AG09319 (cell line): Measurements from ENCODE around the gene DPYD.

Experiments
- DNase-seq: peaks from one replicate; pipeline ENCODE4 v3.0.0-alpha.2; 2010; ENCODE audit warnings: low read depth; ENCODE audit errors: extremely low read depth
- CTCF ChIP-seq: IDR thresholded peaks from 2 replicates; pipeline ENCODE4 v1.5.1; 2011; ENCODE audit warnings: low read depth, mild to moderate bottlenecking, inconsistent platforms, low read length, moderate library complexity

Gene DPYD

GRCh38 chr1:97824200-97824599, 96.6 kb downstream of the DPYD start:
- TF ChIP-seq CTCF, result no peak
- DNase-seq, result no peak

GRCh38 chr1:97820470-97821188, 100.2 kb downstream of the DPYD start:
- DNase-seq, result no peak
- TF ChIP-seq CTCF, result peak; percentile 50

DNA sequence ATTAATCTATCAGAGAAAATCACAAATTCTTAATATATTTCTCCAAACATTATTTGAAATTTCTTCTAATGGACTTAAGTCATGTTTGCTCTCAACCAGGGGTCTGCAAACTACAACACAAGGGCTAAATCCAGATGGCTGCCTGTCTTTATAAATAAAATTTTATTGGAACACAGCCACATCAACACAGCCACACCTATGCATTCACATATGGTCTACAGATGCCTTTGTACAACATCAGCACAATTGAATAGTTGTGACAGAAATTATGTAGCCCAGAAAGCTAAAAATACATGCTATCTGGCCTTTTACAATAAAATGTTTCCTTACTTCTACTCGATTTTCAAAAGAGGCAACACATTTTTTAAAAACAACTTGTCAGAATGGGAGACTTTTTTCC, 103.9 kb downstream of the DPYD start:
- no peak for TF ChIP-seq CTCF
- DNase-seq, result no peak

DNA sequence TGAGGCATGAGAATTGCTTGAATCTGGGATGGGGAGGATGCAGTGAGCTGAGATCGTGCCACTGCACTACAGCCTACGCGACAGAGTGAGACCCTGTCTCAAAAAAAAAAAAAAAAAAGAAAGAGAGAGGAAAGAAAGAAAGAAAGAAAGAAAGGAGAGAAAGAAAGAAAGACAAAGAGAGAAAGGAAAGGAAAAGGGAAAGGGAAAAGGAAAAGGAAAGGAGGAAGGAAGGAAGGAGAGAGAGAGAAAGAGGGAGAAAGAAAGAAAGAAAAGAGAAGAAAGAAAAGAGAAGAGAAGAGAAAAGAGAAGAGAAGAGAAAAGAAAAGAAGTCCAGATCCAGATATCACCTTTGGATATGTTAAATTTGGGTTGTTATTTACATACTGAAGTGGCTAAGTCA, 106.0 kb downstream of the DPYD start:
- DNase-seq, result no peak
- TF ChIP-seq CTCF, result no peak

DNA sequence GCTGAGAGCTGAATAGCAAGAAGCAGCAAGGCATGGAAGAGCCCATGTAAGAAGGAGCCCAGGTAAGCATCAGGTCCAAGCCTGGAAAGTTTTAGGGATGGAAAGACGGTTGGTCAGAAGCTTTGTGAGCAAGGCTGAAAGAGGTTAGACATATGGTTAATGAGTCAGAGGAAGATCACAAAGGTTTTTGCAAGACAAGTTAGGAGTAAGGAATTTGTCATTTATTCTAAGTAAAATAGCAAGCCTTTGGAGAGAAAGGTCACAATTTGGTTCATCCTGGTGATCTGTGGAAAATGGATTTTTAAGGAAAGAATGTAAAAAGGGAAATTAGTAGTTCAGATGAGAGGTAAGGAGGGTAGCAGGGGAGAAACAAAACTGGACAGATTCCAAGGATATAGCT, 106.7 kb downstream of the DPYD start:
- no peak for DNase-seq

DNA sequence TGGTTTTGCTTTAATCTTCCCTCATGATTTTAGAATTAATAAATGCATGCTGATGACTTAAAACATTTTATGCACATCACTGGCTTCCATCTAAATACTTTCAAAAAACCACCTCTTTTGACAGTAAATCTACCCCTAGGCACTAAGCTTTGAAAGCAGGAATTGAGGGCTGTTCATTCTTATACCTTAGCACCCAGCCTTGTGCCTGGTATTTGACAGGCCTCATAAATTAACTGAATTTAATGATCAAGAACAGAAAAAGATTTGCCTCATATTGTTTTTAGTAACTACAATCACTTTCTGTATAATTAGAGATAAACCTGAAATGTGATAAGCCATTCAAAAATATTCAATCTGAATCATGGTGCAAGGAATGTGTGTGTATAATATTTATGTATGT, 108.8 kb downstream of the DPYD start:
- DNase-seq, result no peak
- no peak for TF ChIP-seq CTCF

More for the DNA sequence above, 106.7 kb downstream of the DPYD start:
- no peak for TF ChIP-seq CTCF

GRCh38 chr1:97806996-97807520, 113.8 kb downstream of the DPYD start:
- TF ChIP-seq CTCF, result no peak
- peak; percentile 14 for DNase-seq
